ENCODE results near the gene DLG1. TPM values are rescaled to one million over a fixed set of nuclear protein-coding genes. Genes with fewer than 3 reads are reported as not detected.
A peak's percentile ranks its signal among the peaks of the same experiment; 100 is the strongest.
"Not testable (repeated sequence)": the region's sequence is repeated elsewhere in the genome, so short reads cannot be mapped to it uniquely, and the experiment has no call there.

DLG1 gene
- total RNA-seq, 2 donors from 2014 or later: 70.3 to 70.8 TPM

GRCh38 chr3:197296545-197296944 lies 1.9 kb downstream of the DLG1 start:
- H3K9me3 Mint-ChIP-seq: peaks cover 0 to 1% of the 10 kb centered on the region in 2 donors
- H3K27me3 Mint-ChIP-seq (ENCODE audit: low read depth): peaks cover 25% of the 10 kb centered on the region
- H3K4me1 Mint-ChIP-seq (ENCODE audit: low read depth): peaks cover 55% of the 10 kb centered on the region
- H3K36me3 Mint-ChIP-seq (ENCODE audit: insufficient read depth in 2 of 2): peaks cover 6 to 23% of the 10 kb centered on the region in 2 donors
- peak overlapping the region; percentile 93 to 99 for H3K4me3 Mint-ChIP-seq
- ATAC-seq (replicated peaks in 1 of 2) (no peak), DNase-seq (no peak)
- peak overlapping the region; percentile 97 for H3K27ac Mint-ChIP-seq

GRCh38 chr3:197295871-197296270 lies 2.5 kb downstream of the DLG1 start:
- peaks cover 7 to 26% of the 10 kb centered on the region in 2 donors for H3K36me3 Mint-ChIP-seq (ENCODE audit: insufficient read depth in 2 of 2)
- peak overlapping the region; percentile 58 to 99 for H3K4me3 Mint-ChIP-seq
- DNase-seq (no peak), ATAC-seq (replicated peaks in 1 of 2) (no peak)
- no peaks in the 10 kb centered on the region for H3K9me3 Mint-ChIP-seq
- H3K4me1 Mint-ChIP-seq (ENCODE audit: low read depth): peaks cover 62% of the 10 kb centered on the region
- H3K27ac Mint-ChIP-seq: no peak overlapping the region
- peaks cover 18% of the 10 kb centered on the region for H3K27me3 Mint-ChIP-seq (ENCODE audit: low read depth)

GRCh38 chr3:197293605-197294237 lies 4.7 kb downstream of the DLG1 start:
- Mint-ChIP-seq H3K4me3 (no peak overlapping the region), H3K36me3 (ENCODE audit: insufficient read depth in 2 of 2) (peaks cover 10 to 35% of the 10 kb centered on the region in 2 donors), H3K27me3 (ENCODE audit: low read depth) (no peaks in the 10 kb centered on the region), H3K9me3 (no peaks in the 10 kb centered on the region), H3K27ac (no peak overlapping the region), H3K4me1 (ENCODE audit: low read depth) (peaks cover 69% of the 10 kb centered on the region)
- ATAC-seq (replicated peaks in 1 of 2) (no peak), DNase-seq (no peak)

DNA sequence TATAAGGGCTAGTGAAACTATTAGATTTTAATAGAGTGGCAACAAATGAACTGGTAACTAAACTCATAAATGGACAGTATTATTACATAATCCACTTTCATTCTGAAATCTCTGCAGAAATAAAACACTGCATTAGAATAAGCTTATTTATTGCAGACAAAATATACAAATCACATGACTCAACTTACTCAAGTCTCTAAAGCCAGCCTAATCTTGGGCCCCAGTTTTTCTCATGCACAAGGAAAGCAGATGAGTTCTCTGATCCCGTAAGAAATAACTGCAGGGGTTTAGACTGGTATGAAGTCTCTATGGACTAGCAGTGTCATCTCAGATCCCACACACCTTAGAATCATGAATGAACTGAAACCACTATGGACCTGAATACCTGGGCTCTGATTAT lies 5.8 kb downstream of the DLG1 start:
- H3K9me3 Mint-ChIP-seq: no peaks in the 10 kb centered on the region
- peaks cover 67% of the 10 kb centered on the region for H3K4me1 Mint-ChIP-seq (ENCODE audit: low read depth)
- H3K27me3 Mint-ChIP-seq (ENCODE audit: low read depth): no peaks in the 10 kb centered on the region
- H3K36me3 Mint-ChIP-seq (ENCODE audit: insufficient read depth in 2 of 2): peaks cover 10 to 36% of the 10 kb centered on the region in 2 donors
- ATAC-seq (replicated peaks in 1 of 2): no peak
- DNase-seq: no peak
- no peak overlapping the region for H3K4me3 Mint-ChIP-seq
- no peak overlapping the region for H3K27ac Mint-ChIP-seq

GRCh38 chr3:197292083-197292646 lies 6.2 kb downstream of the DLG1 start:
- DNase-seq (peak in 1 of 2 donors; percentile 7), ATAC-seq (replicated peaks in 1 of 2) (peak; percentile 56 to 59)
- Mint-ChIP-seq H3K27ac (peak overlapping the region; percentile 93), H3K4me1 (ENCODE audit: low read depth) (peaks cover 67% of the 10 kb centered on the region), H3K27me3 (ENCODE audit: low read depth) (no peaks in the 10 kb centered on the region), H3K4me3 (peak overlapping the region in 1 of 2 donors; percentile 46), H3K36me3 (ENCODE audit: insufficient read depth in 2 of 2) (peaks cover 7 to 36% of the 10 kb centered on the region in 2 donors), H3K9me3 (no peaks in the 10 kb centered on the region)

GRCh38 chr3:197289726-197290125 lies 8.7 kb downstream of the DLG1 start:
- H3K4me3 Mint-ChIP-seq: peak overlapping the region in 1 of 2 donors; percentile 52
- H3K4me1 Mint-ChIP-seq (ENCODE audit: low read depth): peaks cover 52% of the 10 kb centered on the region
- ATAC-seq (replicated peaks in 1 of 2) (no peak), DNase-seq (no peak)
- H3K9me3 Mint-ChIP-seq: no peaks in the 10 kb centered on the region
- peak overlapping the region; percentile 33 for H3K27ac Mint-ChIP-seq
- peaks cover 6 to 34% of the 10 kb centered on the region in 2 donors for H3K36me3 Mint-ChIP-seq (ENCODE audit: insufficient read depth in 2 of 2)
- no peaks in the 10 kb centered on the region for H3K27me3 Mint-ChIP-seq (ENCODE audit: low read depth)

GRCh38 chr3:197286678-197287077 lies 11.7 kb downstream of the DLG1 start:
- peaks cover 37% of the 10 kb centered on the region for H3K4me1 Mint-ChIP-seq (ENCODE audit: low read depth)
- no peak for DNase-seq
- no peaks in the 10 kb centered on the region for H3K9me3 Mint-ChIP-seq
- no peak for ATAC-seq (replicated peaks in 1 of 2)
- H3K4me3 Mint-ChIP-seq: no peak overlapping the region
- no peak overlapping the region for H3K27ac Mint-ChIP-seq
- no peaks in the 10 kb centered on the region for H3K27me3 Mint-ChIP-seq (ENCODE audit: low read depth)
- H3K36me3 Mint-ChIP-seq (ENCODE audit: insufficient read depth in 2 of 2): peaks cover 8 to 29% of the 10 kb centered on the region in 2 donors

DNA sequence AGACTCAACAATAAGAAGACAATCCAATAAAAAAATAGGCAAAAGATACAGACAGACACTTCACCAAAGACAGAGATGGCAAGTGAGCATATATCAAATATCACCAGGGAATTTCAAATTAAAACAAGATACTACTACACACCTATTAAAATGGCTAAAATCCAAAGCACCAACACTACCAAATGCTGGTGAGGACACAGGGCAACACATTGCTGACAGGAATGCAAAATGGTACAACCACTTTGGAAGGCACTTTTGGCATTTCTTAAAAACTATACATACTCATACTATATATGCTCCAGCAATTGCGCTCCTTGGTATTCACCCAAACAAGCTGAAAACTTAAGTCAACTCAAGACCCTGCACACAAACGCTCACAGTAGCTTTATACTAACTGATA lies 12.9 kb downstream of the DLG1 start:
- H3K4me1 Mint-ChIP-seq (ENCODE audit: low read depth): peaks cover 27% of the 10 kb centered on the region
- ATAC-seq (replicated peaks in 1 of 2): no peak
- no peak overlapping the region for H3K4me3 Mint-ChIP-seq
- H3K9me3 Mint-ChIP-seq: no peaks in the 10 kb centered on the region
- no peaks in the 10 kb centered on the region for H3K27me3 Mint-ChIP-seq (ENCODE audit: low read depth)
- DNase-seq: no peak
- H3K36me3 Mint-ChIP-seq (ENCODE audit: insufficient read depth in 2 of 2): peaks cover 6 to 27% of the 10 kb centered on the region in 2 donors
- no peak overlapping the region for H3K27ac Mint-ChIP-seq

DNA sequence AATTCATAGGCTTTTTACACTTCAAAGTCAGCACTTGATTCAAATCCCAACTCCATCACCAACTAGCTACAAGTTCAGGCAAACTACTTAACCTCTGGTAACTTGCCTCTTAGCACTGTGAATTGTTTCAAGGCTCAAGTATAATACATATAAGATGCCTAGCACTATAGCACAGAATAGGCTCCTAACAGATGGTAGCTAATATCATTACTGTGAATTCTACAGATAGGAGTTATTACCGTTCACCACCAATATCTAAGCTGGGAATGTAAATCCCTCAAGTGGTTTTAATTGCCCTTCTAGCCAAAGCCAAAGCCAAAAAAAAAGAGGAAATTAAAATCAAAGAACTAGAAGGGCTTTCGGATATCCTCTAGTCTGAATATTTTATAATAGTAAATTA lies 15.4 kb downstream of the DLG1 start:
- Mint-ChIP-seq H3K4me1 (ENCODE audit: low read depth) (peaks cover 13% of the 10 kb centered on the region), H3K27me3 (ENCODE audit: low read depth) (no peaks in the 10 kb centered on the region), H3K36me3 (ENCODE audit: insufficient read depth in 2 of 2) (peaks cover 8 to 26% of the 10 kb centered on the region in 2 donors), H3K9me3 (no peaks in the 10 kb centered on the region), H3K4me3 (no peak overlapping the region), H3K27ac (no peak overlapping the region)
- ATAC-seq (replicated peaks in 1 of 2): no peak
- DNase-seq: no peak

GRCh38 chr3:197281849-197282248 lies 16.6 kb downstream of the DLG1 start:
- Mint-ChIP-seq H3K36me3 (ENCODE audit: insufficient read depth in 2 of 2) (peaks cover 8 to 30% of the 10 kb centered on the region in 2 donors), H3K4me3 (no peak overlapping the region), H3K9me3 (no peaks in the 10 kb centered on the region), H3K27ac (peak overlapping the region; percentile 1), H3K27me3 (ENCODE audit: low read depth) (no peaks in the 10 kb centered on the region), H3K4me1 (ENCODE audit: low read depth) (peaks cover 13% of the 10 kb centered on the region)
- ATAC-seq (replicated peaks in 1 of 2): no peak
- DNase-seq: no peak

- Mint-ChIP-seq H3K9me3 (no peaks in the 10 kb centered on the region), H3K4me3 (no peak overlapping the region), H3K36me3 (ENCODE audit: insufficient read depth in 2 of 2) (peaks cover 6 to 27% of the 10 kb centered on the region in 2 donors), H3K27ac (no peak overlapping the region), H3K27me3 (ENCODE audit: low read depth) (no peaks in the 10 kb centered on the region), H3K4me1 (ENCODE audit: low read depth) (peaks cover 13% of the 10 kb centered on the region)
- ATAC-seq (replicated peaks in 1 of 2) (no peak), DNase-seq (no peak)
Observed at GRCh38 chr3:197280156-197280555, 18.3 kb downstream of the DLG1 start.

- Mint-ChIP-seq H3K27ac (no peak overlapping the region), H3K27me3 (ENCODE audit: low read depth) (no peaks in the 10 kb centered on the region), H3K4me3 (no peak overlapping the region), H3K4me1 (ENCODE audit: low read depth) (peaks cover 10% of the 10 kb centered on the region), H3K36me3 (ENCODE audit: insufficient read depth in 2 of 2) (peaks cover 6 to 29% of the 10 kb centered on the region in 2 donors), H3K9me3 (no peaks in the 10 kb centered on the region)
- DNase-seq (no peak), ATAC-seq (replicated peaks in 1 of 2) (no peak)
Observed at GRCh38 chr3:197278933-197279332, 19.5 kb downstream of the DLG1 start.

DNA sequence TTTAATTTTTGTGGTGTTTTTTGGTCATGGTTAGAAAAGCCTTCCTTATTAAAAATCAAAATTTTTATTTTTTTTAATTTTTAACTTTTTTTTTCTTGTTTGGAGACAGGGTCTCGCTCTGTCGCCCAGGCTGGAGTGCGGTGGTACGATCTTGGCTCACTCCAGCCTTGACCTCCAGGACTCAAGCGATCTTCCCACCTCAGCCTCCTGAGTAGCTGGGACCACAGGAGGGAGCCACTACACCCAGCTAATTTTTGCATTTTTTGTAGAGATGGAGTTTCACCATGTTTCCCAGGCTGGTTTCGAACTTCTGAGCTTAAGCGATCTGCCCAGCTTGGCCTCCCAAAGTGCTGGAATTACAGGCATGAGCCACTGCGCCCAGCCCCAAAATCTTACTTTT lies 21.6 kb downstream of the DLG1 start:
- not testable (repeated sequence) for DNase-seq; ATAC-seq (replicated peaks in 1 of 2); H3K27me3 Mint-ChIP-seq (ENCODE audit: low read depth); H3K9me3 Mint-ChIP-seq; H3K4me3 Mint-ChIP-seq; H3K27ac Mint-ChIP-seq
- H3K4me1 Mint-ChIP-seq (ENCODE audit: low read depth): peaks cover 14% of the 10 kb centered on the region
- peaks cover 5 to 29% of the 10 kb centered on the region in 2 donors for H3K36me3 Mint-ChIP-seq (ENCODE audit: insufficient read depth in 2 of 2)

Measured in activated T-cell treated with anti-CD3 and anti-CD28 coated beads, Interleukin-2, amount 50 U/mL, for 72 hours (primary cell).